ENCODE results near the gene TBPL1.

- no peak for TF ChIP-seq CTCF (IDR thresholded peaks at IDR 0.05)
- TF ChIP-seq POLR2A (IDR thresholded peaks at IDR 0.05): no peak
These were observed 46.3 kb downstream of the TBPL1 start for GRCh38 chr6:133999305-133999704.

All from adrenal gland (tissue), 5 donors.